Astrocyte (in vitro differentiated cells and primary cell): ENCODE data around the gene FMNL1.

Experiments used
- CTCF ChIP-seq: IDR thresholded peaks from 2 replicates; pipeline ENCODE4 v1.5.1; 2011; ENCODE audit warnings: low read depth, mild to moderate bottlenecking, inconsistent platforms, low read length, moderate library complexity; ENCODE audit not compliant: insufficient read depth
- EZH2 ChIP-seq: IDR thresholded peaks from 2 replicates; pipeline ENCODE4 v1.6.1; 2012; ENCODE audit warnings: mild to moderate bottlenecking, low read length, inconsistent platforms; ENCODE audit not compliant: insufficient read depth

GRCh38 chr17:45265821-45266220 lies 44.1 kb downstream of the FMNL1 start:
- TF ChIP-seq EZH2 (no peak), CTCF (no peak)
